AG04449 (cell line): ENCODE data around the gene IDH2.

Source experiments
- CTCF ChIA-PET: fragments of 350-600 bp; formaldehyde crosslinking; extraction: SDS; loops from one replicate; lab custom pipeline; 2021; ENCODE audit warnings: antibody characterized with exemption; lab: Yijun Ruan, JAX
- POLR2A ChIA-PET: fragments of 400-600, 350-600 bp; formaldehyde crosslinking; extraction: SDS; loops from one replicate; lab custom pipeline; 2020; ENCODE audit warnings: antibody characterized with exemption, inconsistent platforms; lab: Yijun Ruan, JAX
- DNase-seq: peaks from one replicate; pipeline ENCODE4 v3.0.0-alpha.2; 2010; ENCODE audit warnings: low read depth, low spot score
- H3K4me3 ChIP-seq: 2 replicates; pipeline ENCODE4 v1.5.1; 2011; ENCODE audit warnings: low read depth, mild to moderate bottlenecking, control low read depth, low read length
- CTCF ChIP-seq: IDR thresholded peaks from one replicate; pipeline ENCODE4 v1.5.1; 2011; ENCODE audit warnings: mild to moderate bottlenecking, moderate library complexity, low read length, control low read depth, inconsistent platforms; ENCODE audit not compliant: insufficient read depth; ENCODE audit errors: missing control alignments

IDH2 gene

GRCh38 chr15:90046289-90046688 lies 56.0 kb downstream of the IDH2 start:
- TF ChIP-seq CTCF: no peak
- POLR2A ChIA-PET: no interaction called here
- DNase-seq: no peak
- H3K4me3 ChIP-seq: no peak overlapping the region
- CTCF ChIA-PET: interaction anchor here (2.4 kb wide), 1 partner anchor 25 kb away, joined by 10 read pairs; no protein-coding TSS in a partner anchor

- CTCF ChIA-PET: interaction anchor here (2.4 kb wide), 1 partner anchor 26 kb away, joined by 10 read pairs; no protein-coding TSS in a partner anchor
- TF ChIP-seq CTCF: no peak
- H3K4me3 ChIP-seq: no peak overlapping the region
- no peak for DNase-seq
- POLR2A ChIA-PET: no interaction called here
These were observed 57.3 kb downstream of the IDH2 start for GRCh38 chr15:90044916-90045371.

GRCh38 chr15:90044191-90044590 lies 58.1 kb downstream of the IDH2 start:
- TF ChIP-seq CTCF: no peak
- DNase-seq: no peak
- H3K4me3 ChIP-seq: no peak overlapping the region
- CTCF ChIA-PET: no interaction called here
- POLR2A ChIA-PET: no interaction called here

GRCh38 chr15:90043530-90044010 lies 58.7 kb downstream of the IDH2 start:
- no peak for TF ChIP-seq CTCF
- ChIA-PET CTCF (no interaction called here), POLR2A (no interaction called here)
- DNase-seq: no peak
- no peak overlapping the region for H3K4me3 ChIP-seq

GRCh38 chr15:90042766-90043529 lies 59.3 kb downstream of the IDH2 start:
- ChIA-PET CTCF (no interaction called here), POLR2A (no interaction called here)
- no peak for DNase-seq
- TF ChIP-seq CTCF: no peak
- H3K4me3 ChIP-seq: no peak overlapping the region

- ChIA-PET CTCF (no interaction called here), POLR2A (no interaction called here)
These were observed 59.9 kb downstream of the IDH2 start for GRCh38 chr15:90042356-90042755.

More at GRCh38 chr15:90042356-90042755, 59.9 kb downstream of the IDH2 start:
- no peak for TF ChIP-seq CTCF
- H3K4me3 ChIP-seq: no peak overlapping the region
- DNase-seq: no peak
